GM18858 (cell line): ENCODE data around the gene HSPA4L.

ENCODE experiments used
- ATAC-seq: cut with Tn5 transposase; IDR thresholded peaks from one replicate; pipeline ENCODE4 v1.9.1; 2021; ENCODE audit not compliant: unreplicated experiment

Gene HSPA4L

DNA sequence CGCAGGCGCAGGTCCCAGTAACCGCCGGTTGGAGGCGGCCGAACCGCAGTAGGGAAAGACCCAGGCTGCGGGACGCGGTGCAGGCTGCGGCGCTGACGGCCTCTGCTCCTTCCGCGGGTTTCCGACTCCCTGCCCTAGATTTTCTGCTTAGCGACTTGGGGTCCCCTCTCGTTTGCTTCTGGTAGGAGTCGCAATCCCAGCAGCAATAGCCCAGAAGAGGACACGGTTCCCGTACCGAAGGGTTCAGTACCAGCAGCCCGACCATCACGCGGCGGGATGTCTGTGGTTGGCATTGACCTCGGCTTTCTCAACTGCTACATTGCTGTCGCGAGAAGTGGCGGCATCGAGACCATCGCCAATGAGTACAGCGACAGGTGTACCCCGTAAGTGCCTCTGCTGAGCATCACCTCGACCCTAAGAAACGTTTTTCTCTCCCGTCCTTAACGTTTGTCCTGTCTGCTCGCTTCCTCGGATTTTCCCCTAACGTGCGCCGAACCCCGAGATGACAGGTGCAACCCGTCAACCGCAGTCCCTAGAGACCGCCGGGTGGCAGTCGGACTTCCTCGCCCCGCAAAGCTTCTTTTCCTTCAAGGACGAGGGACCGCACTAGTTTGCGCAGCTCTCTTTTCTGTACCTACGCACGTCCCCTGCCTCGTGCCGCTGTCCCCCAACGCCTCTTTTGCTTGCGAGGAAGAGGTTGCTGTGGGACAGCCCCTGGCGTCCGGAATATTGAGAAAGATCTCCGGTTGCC, at the start of gene HSPA4L:
HSPA4L (plus strand) TSS at position 48 of the 751 bp plus-strand sequence; CDS start at position 277, 229 bp downstream.
- ATAC-seq, result peak; percentile 26

DNA sequence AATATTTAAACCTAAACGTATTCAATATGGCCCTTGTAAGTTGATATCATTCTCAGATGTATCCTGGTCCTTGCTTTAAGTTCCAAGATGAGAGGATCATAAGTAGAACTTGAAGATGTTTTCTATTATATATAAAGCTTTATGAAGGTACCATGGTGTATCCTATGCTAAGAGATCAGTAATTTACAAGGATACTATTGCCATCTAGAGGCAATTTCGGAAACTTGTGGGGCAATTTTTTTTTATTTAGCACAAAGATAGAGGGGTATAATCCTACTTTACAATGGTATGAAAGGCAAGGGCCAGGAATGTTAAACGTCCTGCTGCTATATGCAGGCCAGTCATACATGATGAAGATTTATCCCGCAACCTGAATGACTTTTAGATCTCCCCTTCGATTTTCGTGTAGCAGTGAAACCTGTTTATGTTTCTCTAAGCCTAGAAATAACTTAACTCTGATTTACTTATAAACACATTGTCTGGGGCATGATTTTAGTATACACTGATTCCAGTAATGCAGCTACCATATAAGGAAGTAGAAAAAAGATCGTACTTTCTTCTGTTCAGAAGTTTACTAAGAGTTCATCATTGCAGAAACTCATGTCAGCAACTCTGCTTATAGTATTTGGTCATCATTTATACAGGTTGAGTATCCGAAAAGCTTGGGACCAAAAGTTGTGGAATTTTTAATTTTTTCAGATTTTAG, 49.3 kb upstream of the HSPA4L start:
- peak; percentile 83 for ATAC-seq

DNA sequence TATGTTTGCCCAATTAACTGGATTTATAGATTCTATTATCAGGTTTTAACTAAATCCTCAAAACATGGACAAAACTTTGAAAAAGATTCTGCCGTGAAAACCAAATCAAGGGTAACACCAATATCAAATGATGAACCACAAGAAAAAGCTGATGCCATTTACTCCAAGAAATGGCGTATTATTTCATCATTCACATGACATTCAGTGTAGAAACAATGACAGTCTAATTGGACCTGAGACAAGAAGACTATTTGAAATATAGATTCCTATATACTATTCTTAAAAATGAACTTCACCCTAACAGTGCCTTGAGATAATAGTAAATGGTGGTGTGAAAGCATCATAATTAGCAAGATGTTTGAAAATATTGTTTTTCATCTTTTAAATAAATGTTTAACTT, 47.1 kb upstream of the HSPA4L start:
- no peak for ATAC-seq

DNA sequence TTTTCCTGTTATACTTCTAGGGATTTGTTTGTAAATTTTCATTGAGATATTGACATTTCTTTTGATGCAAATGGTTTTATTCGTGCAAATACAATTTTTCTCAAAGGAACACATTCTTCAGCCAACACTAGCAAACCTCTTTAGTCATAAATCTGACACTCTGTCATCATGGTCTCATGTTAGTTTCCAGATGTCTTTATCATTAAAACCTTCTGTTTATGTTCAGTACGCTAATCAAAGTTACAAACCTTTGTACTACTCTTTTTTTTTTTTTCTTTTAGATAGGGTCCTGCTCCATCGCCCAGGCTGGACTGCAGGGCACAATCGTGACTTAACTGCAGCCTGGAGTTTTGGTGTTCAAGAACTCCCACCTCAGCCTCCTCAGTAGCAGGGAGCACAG, 44.8 kb upstream of the HSPA4L start:
- no peak for ATAC-seq

DNA sequence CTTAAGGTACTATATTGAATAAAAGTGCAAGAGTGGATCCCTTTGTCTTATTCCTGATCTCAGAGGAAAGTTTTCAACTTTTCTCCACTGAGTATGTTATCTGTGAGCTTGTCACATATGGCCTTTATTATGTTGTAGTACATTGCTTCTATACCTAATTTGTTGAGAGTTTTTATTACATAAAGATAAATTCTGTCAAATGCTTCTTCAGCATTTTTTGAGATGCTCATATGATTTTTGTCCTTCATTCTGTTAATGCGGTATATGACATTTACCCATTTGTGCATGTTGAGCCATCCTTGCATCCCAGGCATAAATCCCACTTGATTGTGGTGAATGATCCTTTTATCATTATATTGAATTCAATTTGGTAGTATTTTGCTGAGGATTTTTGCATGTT, 40.9 kb upstream of the HSPA4L start:
- ATAC-seq, result no peak

DNA sequence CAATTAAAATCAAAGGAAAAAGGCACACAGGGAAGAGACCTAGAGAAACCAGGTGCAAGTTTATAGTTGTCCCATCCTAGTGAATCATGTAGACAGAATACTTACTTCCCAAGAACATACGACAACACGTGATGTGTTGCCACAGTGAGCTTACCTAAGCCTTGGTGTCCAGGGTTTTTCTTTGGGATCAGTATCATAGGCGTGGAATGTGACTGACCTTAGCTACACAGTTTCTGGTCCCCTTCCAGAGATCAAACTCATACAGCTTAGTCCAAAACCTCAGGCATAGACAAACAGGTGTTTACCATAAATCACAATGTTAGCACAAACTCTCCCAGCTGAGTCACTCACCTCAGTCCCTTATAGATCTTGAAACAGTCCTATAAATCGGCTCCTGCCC, 34.2 kb upstream of the HSPA4L start:
- ATAC-seq, result no peak

DNA sequence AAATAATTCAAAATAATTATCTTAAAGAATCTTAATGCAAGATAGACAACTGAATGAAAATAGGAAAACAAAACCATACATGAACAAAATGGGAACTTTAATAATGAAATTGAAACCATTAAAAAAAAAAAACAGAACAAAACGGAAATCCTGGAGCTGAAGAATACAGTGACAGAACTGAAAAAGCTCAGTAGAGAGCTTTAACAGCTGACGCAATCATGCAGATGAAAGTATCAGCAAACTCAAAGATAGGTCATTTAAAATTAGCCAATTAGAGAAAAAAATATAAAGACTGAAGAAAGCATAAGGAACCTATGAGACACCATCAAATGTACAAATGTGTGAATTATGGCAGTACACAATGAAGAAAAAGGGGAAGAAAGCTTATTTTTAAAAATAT, 33.2 kb upstream of the HSPA4L start:
- no peak for ATAC-seq

DNA sequence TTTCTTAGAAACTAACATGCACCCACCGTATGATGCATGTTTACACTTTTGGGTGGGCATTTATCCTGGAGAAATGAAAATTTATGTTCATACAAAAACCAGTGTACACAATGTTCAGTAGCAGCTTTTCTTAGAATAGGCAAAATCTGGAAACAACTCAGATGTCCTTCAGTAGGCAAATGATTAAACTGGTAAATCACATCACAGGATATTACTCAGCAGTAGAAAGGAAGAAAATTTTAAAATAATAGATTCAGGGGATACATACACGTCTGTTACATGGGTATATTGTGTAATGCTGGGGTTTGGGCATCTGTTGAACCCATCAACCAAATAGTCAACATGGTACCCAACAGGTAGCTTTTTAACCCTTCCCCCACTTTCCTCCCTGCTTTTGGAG, 25.2 kb upstream of the HSPA4L start:
- no peak for ATAC-seq

DNA sequence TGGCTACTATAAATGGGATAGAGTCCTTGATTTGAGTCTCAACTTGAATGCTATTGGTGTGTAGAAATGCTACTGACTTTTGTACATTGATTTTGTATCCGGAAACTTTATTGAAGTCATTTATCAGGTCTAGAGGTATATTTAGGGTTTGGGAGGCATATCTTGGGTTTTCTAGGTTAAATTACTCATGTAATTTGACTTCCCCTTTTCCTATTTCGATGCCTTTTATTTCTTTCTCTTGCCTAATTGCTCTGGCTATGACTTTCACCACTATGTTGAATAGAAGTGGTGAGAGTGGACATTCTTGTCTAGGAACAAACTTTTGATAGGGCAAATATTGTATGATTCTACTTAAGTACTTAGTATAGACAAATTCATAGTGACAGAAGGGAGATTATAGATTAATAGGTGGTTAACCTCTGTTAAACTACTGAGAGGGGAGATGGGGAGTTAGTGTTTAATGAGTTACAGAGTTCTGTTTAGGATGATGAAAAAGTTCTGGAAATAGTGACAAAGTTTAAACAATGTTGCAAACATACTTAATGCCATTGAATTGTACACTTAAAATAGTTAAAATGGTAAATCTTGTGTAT, 22.8 kb upstream of the HSPA4L start:
- peak; percentile 44 for ATAC-seq

DNA sequence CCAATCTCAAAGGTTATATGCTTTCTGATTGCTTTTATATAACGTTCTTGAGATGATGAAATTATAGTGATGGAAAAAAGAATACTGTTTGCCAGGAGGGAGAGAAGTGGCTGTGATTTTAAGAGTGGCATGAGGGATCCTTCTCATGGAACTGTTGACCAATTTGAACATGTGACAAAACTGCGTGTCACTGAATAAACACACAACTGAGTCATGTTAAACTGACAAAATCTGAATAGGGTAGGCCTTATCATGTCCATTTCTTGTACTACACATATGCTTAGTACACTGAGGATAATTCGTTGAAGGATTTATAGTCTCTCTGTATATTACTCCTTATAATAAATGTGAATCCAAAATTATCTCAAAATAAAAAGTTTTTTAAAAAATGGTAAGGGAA, 22.2 kb upstream of the HSPA4L start:
- no peak for ATAC-seq

DNA sequence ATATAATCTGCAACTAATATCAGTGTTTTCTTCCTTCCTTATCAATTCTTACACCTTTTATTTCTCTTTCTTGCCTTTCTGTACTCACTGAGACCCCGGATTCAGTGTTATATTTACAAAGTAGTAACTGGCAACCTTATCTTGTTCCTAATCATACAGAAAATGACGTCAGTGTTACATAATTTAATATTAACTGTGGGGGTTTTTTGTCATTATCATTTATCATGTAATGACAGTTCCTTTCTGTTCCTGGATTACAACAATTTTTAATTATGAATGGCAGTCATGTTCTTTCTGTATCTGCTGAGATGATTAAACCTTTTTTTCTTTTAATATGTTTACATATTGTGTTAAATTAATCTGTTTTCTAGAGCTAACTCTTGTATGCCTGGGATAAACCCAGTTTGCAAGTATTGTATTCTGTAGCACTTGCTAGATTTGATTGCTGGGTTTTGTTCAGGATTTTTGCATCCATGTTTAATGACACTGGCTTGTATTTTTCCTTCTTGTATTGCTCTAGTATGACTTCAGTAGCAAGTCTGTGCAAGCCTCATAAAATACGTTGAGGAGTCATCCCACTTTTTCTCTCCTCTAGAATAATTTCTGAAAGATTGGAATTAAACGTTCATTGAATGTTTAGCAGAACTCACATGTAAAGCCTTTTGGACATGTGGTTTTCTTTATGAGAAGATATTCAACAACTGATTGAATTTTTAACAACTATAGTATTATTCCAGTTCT, 10.4 kb upstream of the HSPA4L start:
- no peak for ATAC-seq

DNA sequence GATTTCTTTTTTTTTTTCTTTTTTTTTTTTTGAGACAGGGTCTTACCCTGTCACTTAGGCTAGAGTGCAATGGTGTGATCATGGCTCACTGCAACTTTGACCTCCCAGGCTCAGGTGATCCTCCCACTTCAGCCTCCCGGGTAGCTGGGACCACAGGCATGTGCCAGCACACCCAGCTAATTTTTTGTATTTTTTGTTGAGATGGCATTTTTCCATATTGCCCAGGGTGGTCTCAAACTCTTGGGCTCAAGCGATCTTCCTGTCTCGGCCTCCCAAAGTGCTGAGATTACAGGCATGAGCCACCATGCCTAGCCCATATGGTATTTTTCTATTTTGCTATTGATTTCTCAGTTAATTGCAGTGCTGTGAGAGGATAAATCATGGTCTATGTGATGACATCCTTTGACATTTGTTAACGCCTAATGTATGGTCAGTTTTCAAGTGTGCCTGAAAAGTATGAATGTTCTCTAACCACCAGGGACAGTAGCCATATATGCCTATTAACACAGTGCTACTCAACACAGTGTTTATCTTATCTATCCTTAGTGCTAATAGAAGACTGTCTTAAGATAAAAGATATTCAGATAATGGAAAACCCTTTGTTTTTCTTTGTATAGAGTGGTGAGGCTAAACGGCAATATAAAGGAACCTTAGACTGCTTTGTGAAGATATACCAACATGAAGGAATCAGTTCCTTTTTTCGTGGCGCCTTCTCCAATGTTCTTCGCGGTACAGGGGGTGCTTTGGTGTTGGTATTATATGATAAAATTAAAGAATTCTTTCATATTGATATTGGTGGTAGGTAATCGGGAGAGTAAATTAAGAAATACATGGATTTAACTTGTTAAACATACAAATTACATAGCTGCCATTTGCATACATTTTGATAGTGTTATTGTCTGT, 9.1 kb upstream of the HSPA4L start:
- no peak for ATAC-seq

DNA sequence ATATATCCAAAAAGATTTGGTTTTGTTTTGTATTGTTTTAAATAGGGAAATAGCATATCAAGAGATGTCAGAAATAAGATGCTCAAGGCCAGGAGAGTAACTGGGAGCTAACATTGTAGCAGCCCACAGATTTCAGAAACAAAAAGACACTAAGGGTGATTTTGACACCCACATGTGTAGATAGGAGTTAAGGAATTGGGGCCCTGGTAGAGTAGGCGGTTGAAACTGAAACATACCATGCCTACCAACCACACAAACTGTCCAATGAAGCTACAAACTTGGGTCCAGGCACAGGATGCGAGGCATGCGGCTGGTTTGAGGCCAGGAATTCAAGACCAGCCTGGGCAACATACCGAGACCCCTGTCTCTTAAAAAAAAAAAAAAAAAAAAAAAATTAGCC, 6.3 kb upstream of the HSPA4L start:
- ATAC-seq, result no peak

DNA sequence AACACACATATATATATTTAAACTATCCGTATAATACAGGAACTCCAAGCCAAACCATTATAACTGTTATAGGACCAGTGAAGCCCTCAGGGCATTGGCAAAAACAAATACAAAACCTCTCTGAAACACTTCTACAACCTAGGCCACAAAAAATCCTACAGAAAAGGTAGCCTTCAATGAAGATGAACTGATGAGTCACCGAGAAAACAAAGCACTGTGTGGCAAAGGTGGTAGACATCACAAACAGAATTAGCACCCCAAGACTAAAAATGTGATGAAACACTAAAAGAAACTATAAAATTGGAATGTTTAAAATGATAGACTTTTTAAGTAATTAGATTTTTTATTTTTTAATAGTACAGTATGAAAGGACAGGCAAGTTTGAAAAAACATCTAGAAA, 5.5 kb upstream of the HSPA4L start:
- no peak for ATAC-seq

DNA sequence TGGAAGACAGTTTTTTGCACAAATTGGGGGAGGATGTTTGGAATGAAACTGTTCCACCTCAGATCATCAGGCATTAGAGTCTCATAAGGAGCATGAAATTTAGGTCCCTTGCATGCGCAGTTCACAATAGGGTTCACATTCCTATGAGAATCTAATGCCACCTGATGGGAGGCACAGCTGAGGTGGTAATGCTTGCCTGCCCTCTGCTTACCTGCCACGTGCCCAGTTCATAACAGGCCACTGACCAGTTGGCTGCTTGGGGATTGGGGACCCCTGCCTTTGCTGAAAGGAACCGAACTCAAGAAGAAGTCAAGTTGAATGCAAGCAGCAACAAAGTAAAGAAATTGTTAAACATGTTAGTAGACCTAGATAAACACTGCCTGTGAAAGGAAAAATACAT, 4.6 kb upstream of the HSPA4L start:
- ATAC-seq, result no peak

DNA sequence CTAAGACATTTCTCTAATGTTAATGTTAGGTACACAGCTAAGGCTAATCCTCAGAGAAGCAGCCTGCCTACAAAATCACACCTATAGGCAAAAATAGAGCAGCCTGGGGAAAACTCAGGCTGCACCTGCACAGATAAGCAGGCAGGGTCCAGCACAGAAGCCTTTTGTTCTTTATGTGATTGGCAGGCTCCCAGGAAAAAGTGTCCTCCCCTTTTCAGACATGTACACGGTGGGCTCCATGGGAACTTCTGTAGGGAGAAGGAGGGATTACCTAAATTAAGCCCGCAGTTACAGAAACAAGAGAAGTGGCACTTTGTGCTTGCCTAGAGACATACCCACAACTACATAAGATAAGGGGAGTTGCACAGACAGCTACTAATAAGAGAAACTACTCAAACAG, 4.0 kb upstream of the HSPA4L start:
- ATAC-seq, result no peak

DNA sequence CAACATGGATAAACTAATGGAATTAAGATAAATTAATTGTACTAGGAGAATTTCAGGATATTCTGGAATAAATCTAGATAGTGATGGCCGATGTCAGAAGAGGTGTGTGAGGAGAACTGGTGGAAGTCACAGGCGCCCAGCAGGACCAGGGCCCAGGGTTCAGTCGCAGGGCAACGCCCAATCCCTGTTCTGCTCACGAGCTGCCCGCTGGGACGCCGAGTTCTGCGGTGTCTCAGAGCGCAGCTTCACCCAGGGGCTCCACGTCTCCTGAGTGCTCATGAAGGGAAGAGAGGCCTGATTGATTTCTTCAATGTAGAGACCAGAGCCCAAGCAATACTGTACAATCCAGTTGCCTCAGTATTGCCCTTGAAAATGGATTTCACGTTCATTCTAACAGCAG, 1.5 kb upstream of the HSPA4L start:
- no peak for ATAC-seq

DNA sequence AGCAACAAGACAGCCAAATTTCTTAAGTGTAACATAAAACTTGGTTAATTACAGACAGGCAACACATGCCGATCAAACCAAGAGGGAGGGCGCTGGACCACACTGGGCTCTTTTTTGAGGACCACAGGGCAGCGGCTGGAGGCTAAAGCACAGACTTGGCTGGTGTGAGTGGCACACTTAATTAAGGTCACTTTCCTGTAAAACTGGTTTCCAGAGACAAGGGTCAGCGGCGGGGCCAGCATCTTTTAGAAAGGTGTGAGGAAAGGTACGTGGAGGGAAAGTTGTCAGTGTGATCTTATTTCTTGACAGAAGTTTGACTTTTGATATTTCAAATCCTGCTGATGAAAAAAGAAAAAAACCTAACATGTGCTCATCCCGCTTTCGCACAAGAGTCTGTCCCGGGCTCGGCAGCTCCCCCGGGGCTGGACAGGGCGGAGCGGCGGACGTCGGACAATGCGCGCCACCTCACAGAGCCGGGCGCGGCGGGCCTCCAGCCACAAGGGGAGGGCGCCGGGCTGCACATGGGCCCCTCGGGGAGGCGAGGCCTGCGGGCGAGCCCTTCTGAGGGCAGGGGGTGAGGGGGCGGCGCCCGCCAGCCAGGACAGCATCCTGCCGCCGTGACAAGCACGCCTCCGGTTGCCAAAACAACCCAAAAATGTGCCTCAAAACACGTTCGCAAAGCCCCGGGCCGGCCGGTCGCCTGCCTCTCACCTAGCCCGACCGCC, 660 bp upstream of the HSPA4L start:
- ATAC-seq, result peak; percentile 26

DNA sequence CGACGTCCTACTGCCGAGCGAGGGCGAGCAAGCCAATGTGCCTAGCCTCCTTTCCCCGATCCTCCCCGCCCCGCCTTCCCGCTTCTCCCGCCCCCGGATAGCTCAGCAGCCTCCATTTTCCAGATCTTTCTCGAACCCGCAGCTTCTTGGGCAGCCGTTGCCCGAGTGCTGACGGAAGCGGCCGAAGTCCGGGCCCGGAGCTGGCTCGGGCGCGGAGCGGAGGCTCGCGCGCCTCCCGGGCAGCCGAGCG, 172 bp upstream of the HSPA4L start:
- peak; percentile 59 for ATAC-seq
